ENCODE measurements around the gene SMARCA4. TPM values are rescaled to one million over a fixed set of nuclear protein-coding genes. Genes with fewer than 3 reads are reported as not detected.
A peak's percentile ranks its signal among the peaks of the same experiment; 100 is the strongest.
"Not testable (repeated sequence)": the region's sequence is repeated elsewhere in the genome, so short reads cannot be mapped to it uniquely, and the experiment has no call there.

SMARCA4 gene
- total RNA-seq, 2 experiments from 2014 or later, result 102 to 116 TPM

DNA sequence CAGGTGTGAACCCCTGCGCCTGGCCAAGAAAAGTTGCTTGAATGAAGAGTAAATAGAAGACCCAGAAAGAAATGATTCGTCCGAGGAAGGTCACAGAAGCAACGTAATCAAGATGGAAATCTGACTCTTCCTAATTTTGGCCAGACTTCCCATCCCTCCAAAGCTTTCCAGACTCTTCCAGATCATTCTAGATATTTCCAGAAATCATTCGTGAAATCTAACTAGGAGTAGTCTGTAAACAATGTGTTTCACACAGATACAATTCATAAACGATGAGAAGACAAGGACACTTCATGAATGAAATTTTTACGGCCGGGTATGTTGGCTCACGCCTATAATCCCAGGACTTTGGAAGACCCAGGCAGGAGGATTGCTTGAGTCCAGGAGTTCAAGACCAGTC lies 119.2 kb downstream of the SMARCA4 start:
- no peak for ATAC-seq
- DNase-seq, result no peak
- Mint-ChIP-seq H3K27me3 (no peaks in the 10 kb centered on the region), H3K36me3 (ENCODE audit: low read depth) (no peaks in the 10 kb centered on the region), H3K9me3 (ENCODE audit: low read depth) (no peaks in the 10 kb centered on the region), H3K27ac (no peak overlapping the region), H3K4me1 (peaks cover 5% of the 10 kb centered on the region), H3K4me3 (no peak overlapping the region)
- CTCF ChIA-PET, result interaction anchor here (0.8 kb wide), 1 partner anchor 11 kb away, joined by 3 read pairs; no protein-coding TSS in a partner anchor
- POLR2A ChIA-PET, result interaction anchor here (1.0 kb wide), 1 partner anchor 10 kb away, joined by 3 read pairs; no protein-coding TSS in a partner anchor
- intact Hi-C loops (cut with DNase I, micrococcal nuclease), result no loop called here

GRCh38 chr19:11087870-11088505 lies 127.2 kb downstream of the SMARCA4 start:
- POLR2A ChIA-PET, result interaction anchor here (0.7 kb wide), 1 partner anchor 14 kb away, joined by 5 read pairs; no protein-coding TSS in a partner anchor
- CTCF ChIA-PET, result interaction anchor here (0.7 to 2.5 kb wide), 4 partner anchors 13 to 287 kb away, joined by 3 to 6 read pairs (median 3); no protein-coding TSS in a partner anchor
- DNase-seq (no peak), ATAC-seq (no peak)
- Mint-ChIP-seq H3K4me3 (no peak overlapping the region), H3K27me3 (no peaks in the 10 kb centered on the region), H3K36me3 (ENCODE audit: low read depth) (peaks cover 26% of the 10 kb centered on the region), H3K27ac (peak overlapping the region; percentile 97), H3K9me3 (ENCODE audit: low read depth) (no peaks in the 10 kb centered on the region), H3K4me1 (peaks cover 38% of the 10 kb centered on the region)
- intact Hi-C loops (cut with DNase I, micrococcal nuclease), result loop anchor here in 1 of 2 experiments (2.0 to 5.0 kb wide), 2 partner anchors 43 to 51 kb away; no protein-coding TSS in a partner anchor

DNA sequence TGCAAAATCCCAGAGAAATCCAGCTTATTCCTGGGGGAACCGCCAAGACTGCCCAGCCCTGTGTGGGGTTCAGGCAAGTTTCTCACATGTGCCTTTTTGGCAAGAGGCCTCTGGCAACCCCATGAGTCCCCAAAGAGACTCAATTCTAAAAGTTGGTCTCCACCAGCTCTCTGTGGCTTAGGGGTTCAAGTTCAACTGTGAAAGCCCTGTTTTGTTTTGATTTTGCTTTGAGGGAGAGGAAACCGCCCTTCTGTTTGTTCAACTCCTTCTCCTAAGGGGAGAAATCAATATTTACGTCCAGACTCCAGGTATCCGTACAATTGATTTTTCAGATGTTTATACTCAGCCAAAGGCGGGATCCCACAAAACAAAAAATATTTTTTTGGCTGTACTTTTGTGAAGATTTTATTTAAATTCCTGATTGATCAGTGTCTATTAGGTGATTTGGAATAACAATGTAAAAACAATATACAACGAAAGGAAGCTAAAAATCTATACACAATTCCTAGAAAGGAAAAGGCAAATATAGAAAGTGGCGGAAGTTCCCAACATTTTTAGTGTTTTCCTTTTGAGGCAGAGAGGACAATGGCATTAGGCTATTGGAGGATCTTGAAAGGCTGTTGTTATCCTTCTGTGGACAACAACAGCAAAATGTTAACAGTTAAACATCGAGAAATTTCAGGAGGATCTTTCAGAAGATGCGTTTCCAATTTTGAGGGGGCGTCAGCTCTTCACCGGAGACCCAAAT lies 127.8 kb downstream of the SMARCA4 start:
- intact Hi-C loops (cut with DNase I, micrococcal nuclease), result loop anchor here (1.0 to 5.0 kb wide), 6 partner anchors 42 to 448 kb away; partner anchors contain the start of genes CARM1 (in 1 of the 2) and SPC24 (in 1 of the 2)
- no peak for ATAC-seq
- CTCF ChIA-PET, result interaction anchor here (0.5 to 2.5 kb wide), 9 partner anchors 8 to 307 kb away, joined by 3 to 6 read pairs (median 3); no protein-coding TSS in a partner anchor
- Mint-ChIP-seq H3K4me1 (peaks cover 45% of the 10 kb centered on the region), H3K27ac (peak overlapping the region; percentile 97), H3K27me3 (no peaks in the 10 kb centered on the region), H3K36me3 (ENCODE audit: low read depth) (peaks cover 32% of the 10 kb centered on the region), H3K4me3 (peak overlapping the region; percentile 93), H3K9me3 (ENCODE audit: low read depth) (no peaks in the 10 kb centered on the region)
- POLR2A ChIA-PET, result interaction anchor here (0.6 to 1.4 kb wide), 5 partner anchors 22 to 253 kb away, joined by 3 to 7 read pairs (median 3); partner anchors contain the start of gene TMED1
- no peak for DNase-seq

DNA sequence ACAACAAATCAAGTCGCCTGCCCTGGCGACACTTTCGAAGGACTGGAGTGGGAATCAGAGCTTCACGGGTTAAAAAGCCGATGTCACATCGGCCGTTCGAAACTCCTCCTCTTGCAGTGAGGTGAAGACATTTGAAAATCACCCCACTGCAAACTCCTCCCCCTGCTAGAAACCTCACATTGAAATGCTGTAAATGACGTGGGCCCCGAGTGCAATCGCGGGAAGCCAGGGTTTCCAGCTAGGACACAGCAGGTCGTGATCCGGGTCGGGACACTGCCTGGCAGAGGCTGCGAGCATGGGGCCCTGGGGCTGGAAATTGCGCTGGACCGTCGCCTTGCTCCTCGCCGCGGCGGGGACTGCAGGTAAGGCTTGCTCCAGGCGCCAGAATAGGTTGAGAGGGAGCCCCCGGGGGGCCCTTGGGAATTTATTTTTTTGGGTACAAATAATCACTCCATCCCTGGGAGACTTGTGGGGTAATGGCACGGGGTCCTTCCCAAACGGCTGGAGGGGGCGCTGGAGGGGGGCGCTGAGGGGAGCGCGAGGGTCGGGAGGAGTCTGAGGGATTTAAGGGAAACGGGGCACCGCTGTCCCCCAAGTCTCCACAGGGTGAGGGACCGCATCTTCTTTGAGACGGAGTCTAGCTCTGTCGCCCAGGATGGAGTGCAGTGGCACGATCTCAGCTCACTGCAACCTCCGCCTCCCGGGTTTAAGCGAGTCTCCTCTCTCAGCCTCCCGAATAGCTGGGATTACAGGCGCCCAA lies 128.6 kb downstream of the SMARCA4 start, which contains the start of gene LDLR:
TSS of gene LDLR (plus strand) at position 210 of the 760 bp plus-strand sequence. CDS start at position 296, 86 bp downstream.
- Mint-ChIP-seq H3K4me3 (peak within 1 kb of the TSS; percentile 93), H3K27ac (peak within 1 kb of the TSS; percentile 97), H3K27me3 (no peaks in the 10 kb centered on the region), H3K9me3 (ENCODE audit: low read depth) (no peaks in the 10 kb centered on the region), H3K4me1 (peaks cover 48% of the 10 kb centered on the region), H3K36me3 (ENCODE audit: low read depth) (peaks cover 39% of the 10 kb centered on the region)
- intact Hi-C loops (cut with DNase I, micrococcal nuclease), result loop anchor here (1.0 to 10.0 kb wide), 18 partner anchors 41 to 1703 kb away; partner anchors contain the start of genes SPC24 (in 2 of the 2), ANGPTL6 (in 1 of the 2), CARM1 (in 1 of the 2) and CDC37 (in 1 of the 2)
- ATAC-seq (peak; percentile 63), DNase-seq (peak; percentile 91)
- ChIA-PET CTCF (interaction anchor here (0.5 to 2.5 kb wide), 9 partner anchors 9 to 307 kb away, joined by 3 to 6 read pairs (median 3); partner anchors contain the start of gene TMED1), POLR2A (interaction anchor here (0.6 to 1.4 kb wide), 7 partner anchors 16 to 578 kb away, joined by 3 to 7 read pairs (median 4); partner anchors contain the start of gene TMED1)

DNA sequence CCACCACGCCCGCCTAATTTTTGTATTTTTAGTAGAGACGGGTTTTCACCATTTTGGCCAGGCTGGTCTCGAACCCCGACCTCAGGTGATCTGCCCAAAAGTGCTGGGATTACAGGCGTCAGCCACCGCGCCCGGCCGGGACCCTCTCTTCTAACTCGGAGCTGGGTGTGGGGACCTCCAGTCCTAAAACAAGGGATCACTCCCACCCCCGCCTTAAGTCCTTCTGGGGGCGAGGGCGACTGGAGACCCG lies 129.1 kb downstream of the SMARCA4 start:
- H3K27ac Mint-ChIP-seq, result peak overlapping the region; percentile 97
- H3K9me3 Mint-ChIP-seq (ENCODE audit: low read depth); H3K27me3 Mint-ChIP-seq; DNase-seq: not testable (repeated sequence)
- H3K36me3 Mint-ChIP-seq (ENCODE audit: low read depth), result peaks cover 44% of the 10 kb centered on the region
- peaks cover 51% of the 10 kb centered on the region for H3K4me1 Mint-ChIP-seq
- peak; percentile 4 for ATAC-seq
- CTCF ChIA-PET, result interaction anchor here (0.6 to 2.5 kb wide), 3 partner anchors 40 to 254 kb away, joined by 3 to 6 read pairs (median 4); partner anchors contain the start of gene TMED1
- peak overlapping the region; percentile 93 for H3K4me3 Mint-ChIP-seq
- intact Hi-C loops (cut with DNase I, micrococcal nuclease), result loop anchor here (1.0 to 10.0 kb wide), 13 partner anchors 65 to 1702 kb away; partner anchors contain the start of genes ANGPTL6 (in 1 of the 2), CDC37 (in 1 of the 2), CDKN2D (in 1 of the 2) and DNM2 (in 1 of the 2)
- POLR2A ChIA-PET, result interaction anchor here (0.6 to 1.4 kb wide), 4 partner anchors 16 to 578 kb away, joined by 3 to 7 read pairs (median 5); partner anchors contain the start of gene TMED1

- H3K36me3 Mint-ChIP-seq (ENCODE audit: low read depth), result peaks cover 47% of the 10 kb centered on the region
- peak overlapping the region; percentile 97 for H3K27ac Mint-ChIP-seq
- H3K27me3 Mint-ChIP-seq, result no peaks in the 10 kb centered on the region
- ChIA-PET CTCF (interaction anchor here (0.6 to 2.5 kb wide), 2 partner anchors 149 to 255 kb away, joined by 3 to 6 read pairs; partner anchors contain the start of gene TMED1), POLR2A (interaction anchor here (0.5 to 1.4 kb wide), 4 partner anchors 15 to 579 kb away, joined by 4 to 9 read pairs (median 6); partner anchors contain the start of gene TMED1)
- no peaks in the 10 kb centered on the region for H3K9me3 Mint-ChIP-seq (ENCODE audit: low read depth)
- intact Hi-C loops (cut with DNase I, micrococcal nuclease), result loop anchor here (1.0 to 10.0 kb wide), 13 partner anchors 65 to 1702 kb away; partner anchors contain the start of genes ANGPTL6 (in 1 of the 2), CDC37 (in 1 of the 2), CDKN2D (in 1 of the 2) and DNM2 (in 1 of the 2)
- H3K4me1 Mint-ChIP-seq, result peaks cover 51% of the 10 kb centered on the region
- DNase-seq (peak; percentile 99), ATAC-seq (peak; percentile 88)
- H3K4me3 Mint-ChIP-seq, result peak overlapping the region; percentile 93
Measured at GRCh38 chr19:11090264-11090996, 129.6 kb downstream of the SMARCA4 start.

GRCh38 chr19:11090997-11091702 lies 130.3 kb downstream of the SMARCA4 start:
- H3K4me1 Mint-ChIP-seq, result peaks cover 58% of the 10 kb centered on the region
- H3K27ac Mint-ChIP-seq, result peak overlapping the region; percentile 84
- ATAC-seq (no peak), DNase-seq (no peak)
- H3K4me3 Mint-ChIP-seq, result peak overlapping the region; percentile 93
- CTCF ChIA-PET, result interaction anchor here (0.5 to 1.1 kb wide), 2 partner anchors 11 to 56 kb away, joined by 3 to 4 read pairs; no protein-coding TSS in a partner anchor
- H3K27me3 Mint-ChIP-seq, result no peaks in the 10 kb centered on the region
- intact Hi-C loops (cut with DNase I, micrococcal nuclease), result loop anchor here (1.0 to 10.0 kb wide), 13 partner anchors 64 to 1701 kb away; partner anchors contain the start of genes ANGPTL6 (in 1 of the 2), CDC37 (in 1 of the 2), CDKN2D (in 1 of the 2) and DNM2 (in 1 of the 2)
- POLR2A ChIA-PET, result interaction anchor here (0.5 to 0.8 kb wide), 4 partner anchors 14 to 128 kb away, joined by 3 to 9 read pairs (median 4); no protein-coding TSS in a partner anchor
- H3K9me3 Mint-ChIP-seq (ENCODE audit: low read depth), result no peaks in the 10 kb centered on the region
- H3K36me3 Mint-ChIP-seq (ENCODE audit: low read depth), result peaks cover 53% of the 10 kb centered on the region

GRCh38 chr19:11091703-11092153 lies 130.9 kb downstream of the SMARCA4 start:
- intact Hi-C loops (cut with DNase I, micrococcal nuclease), result loop anchor here (2.0 to 10.0 kb wide), 8 partner anchors 129 to 1701 kb away; partner anchors contain the start of genes ANGPTL6 (in 1 of the 2), CDC37 (in 1 of the 2), CDKN2D (in 1 of the 2) and DNM2 (in 1 of the 2)
- Mint-ChIP-seq H3K27me3 (no peaks in the 10 kb centered on the region), H3K4me3 (peak overlapping the region; percentile 93), H3K36me3 (ENCODE audit: low read depth) (peaks cover 59% of the 10 kb centered on the region), H3K27ac (peak overlapping the region; percentile 84), H3K9me3 (ENCODE audit: low read depth) (peaks cover 2% of the 10 kb centered on the region), H3K4me1 (peaks cover 63% of the 10 kb centered on the region)
- ChIA-PET CTCF (interaction anchor here (0.5 to 1.1 kb wide), 3 partner anchors 12 to 219 kb away, joined by 3 to 4 read pairs (median 3); no protein-coding TSS in a partner anchor), POLR2A (interaction anchor here (0.5 to 0.8 kb wide), 3 partner anchors 13 to 128 kb away, joined by 3 to 5 read pairs (median 4); no protein-coding TSS in a partner anchor)
- ATAC-seq (no peak), DNase-seq (peak; percentile 68)

DNA sequence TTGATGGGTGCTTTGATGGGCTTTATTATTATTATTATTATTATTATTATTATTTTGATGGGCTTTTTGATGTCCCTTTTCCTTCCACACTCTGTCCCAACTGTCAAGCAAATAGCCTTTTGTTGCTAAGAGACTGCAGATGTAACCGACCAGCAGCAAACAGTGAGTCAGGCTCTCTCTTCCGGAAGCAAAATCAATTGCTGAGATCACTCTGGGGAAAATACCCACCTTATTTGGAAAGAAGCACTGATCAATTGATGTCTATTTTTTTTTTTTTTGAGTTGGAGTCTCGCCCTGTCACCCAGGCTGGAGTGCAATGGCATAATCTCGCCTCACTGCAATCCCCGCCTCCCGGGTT lies 131.3 kb downstream of the SMARCA4 start:
- Mint-ChIP-seq H3K9me3 (ENCODE audit: low read depth) (peaks cover 2% of the 10 kb centered on the region), H3K4me3 (peak overlapping the region; percentile 93), H3K4me1 (peaks cover 64% of the 10 kb centered on the region), H3K27ac (peak overlapping the region; percentile 84), H3K36me3 (ENCODE audit: low read depth) (peaks cover 60% of the 10 kb centered on the region), H3K27me3 (no peaks in the 10 kb centered on the region)
- POLR2A ChIA-PET, result interaction anchor here (0.6 kb wide), 1 partner anchor 238 kb away, joined by 3 read pairs; no protein-coding TSS in a partner anchor
- intact Hi-C loops (cut with DNase I, micrococcal nuclease), result loop anchor here (5.0 to 10.0 kb wide), 6 partner anchors 130 to 1700 kb away; partner anchors contain the start of genes ANGPTL6 (in 1 of the 2), CDC37 (in 1 of the 2), CDKN2D (in 1 of the 2) and DNM2 (in 1 of the 2)
- CTCF ChIA-PET, result interaction anchor here (0.7 to 1.1 kb wide), 2 partner anchors 57 to 220 kb away, joined by 3 to 4 read pairs; no protein-coding TSS in a partner anchor
- peak; percentile 45 for DNase-seq
- peak; percentile 7 for ATAC-seq
